Gastroesophageal sphincter (tissue), 3 donors: Measurements from ENCODE around the gene THYN1.

ENCODE experiments used
- CTCF ChIP-seq, 4 experiments: fragments of 200-600 bp in 2 of 4; fragments of 450-650 bp in 2 of 4; sonication (generic) in 1 of 4; IDR thresholded peaks; one replicate each; pipeline ENCODE4 v1.5.1; 2017 to 2019; ENCODE audit warnings: antibody characterized with exemption in 4 of 4, mild to moderate bottlenecking in 2 of 4, moderate library complexity in 2 of 4
- POLR2A ChIP-seq, 2 donors: fragments of 450-650 bp; IDR thresholded peaks; one replicate each; pipeline ENCODE4 v1.6.1; 2017; ENCODE audit warnings: antibody characterized with exemption in 2 of 2, mild to moderate bottlenecking in 2 of 2, moderate library complexity in 1 of 2
- POLR2AphosphoS5 ChIP-seq: sonication (generic); formaldehyde crosslinking; IDR thresholded peaks from one replicate; pipeline ENCODE4 v1.6.1; 2017; ENCODE audit warnings: antibody characterized with exemption

DNA sequence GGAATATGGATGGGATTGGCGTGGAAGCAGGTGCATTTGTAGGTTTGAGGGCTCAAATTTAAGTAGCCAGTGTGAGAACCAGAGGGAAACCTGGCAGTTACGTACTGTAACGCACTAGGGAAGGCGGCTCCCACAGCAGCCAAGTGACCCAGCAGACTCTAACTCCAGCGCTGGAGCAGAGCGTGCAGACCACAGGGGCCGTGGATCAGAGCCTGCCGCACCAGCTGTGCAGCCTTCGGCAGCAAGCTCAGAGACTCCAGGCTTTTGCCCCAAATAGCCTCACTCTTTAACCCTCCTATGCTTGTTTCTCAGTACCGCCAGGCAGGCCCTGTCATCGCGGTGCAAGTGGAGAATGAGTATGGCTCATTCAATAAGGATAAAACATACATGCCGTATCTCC is 35.3 kb upstream of the THYN1 start:
- TF ChIP-seq CTCF (IDR thresholded peaks at IDR 0.05) (no peak), POLR2AphosphoS5 (no peak), POLR2A (IDR thresholded peaks at IDR 0.05) (no peak)
